Neuronal stem cell (in vitro differentiated cells): ENCODE measurements around the gene PDIA2.

Experiments used
- DNase-seq: peaks from one replicate; pipeline ENCODE4 v3.0.0-alpha.2; 2013; ENCODE audit warnings: low spot score
- H2AFZ ChIP-seq: one replicate; pipeline ENCODE4 v1.6.1; 2013; ENCODE audit warnings: mild to moderate bottlenecking, low read length, inconsistent platforms
- H2AK5ac ChIP-seq: 2 replicates; pipeline ENCODE4 v1.6.1; 2013; ENCODE audit warnings: low read depth, mild to moderate bottlenecking, inconsistent platforms, low read length, moderate library complexity, mixed read lengths
- H2BK120ac ChIP-seq: 2 replicates; pipeline ENCODE4 v1.6.1; 2013; ENCODE audit warnings: low read depth, mild to moderate bottlenecking, inconsistent platforms, low read length, moderate library complexity, mixed read lengths
- H2BK12ac ChIP-seq: one replicate; pipeline ENCODE4 v1.6.1; 2013; ENCODE audit warnings: low read length, inconsistent platforms
- H2BK15ac ChIP-seq: 2 replicates; pipeline ENCODE4 v1.6.1; 2013; ENCODE audit warnings: mild to moderate bottlenecking, low read length, inconsistent platforms, mixed read lengths
- H2BK5ac ChIP-seq: one replicate; pipeline ENCODE4 v1.6.1; 2013; ENCODE audit warnings: inconsistent platforms, mild to moderate bottlenecking, low read length, moderate library complexity
- H3K14ac ChIP-seq: one replicate; pipeline ENCODE4 v1.6.1; 2013; ENCODE audit warnings: low read length, inconsistent platforms
- H3K18ac ChIP-seq: 2 replicates; pipeline ENCODE4 v1.6.1; 2013; ENCODE audit warnings: low read length, inconsistent platforms
- H3K23ac ChIP-seq: 2 replicates; pipeline ENCODE4 v1.6.1; 2013; ENCODE audit warnings: low read depth, mild to moderate bottlenecking, mixed read lengths, low read length, inconsistent platforms; ENCODE audit not compliant: poor library complexity
- H3K27ac ChIP-seq: replicated peaks from 3 replicates; pipeline ENCODE4 v1.5.1; 2013; ENCODE audit warnings: low read length, inconsistent platforms
- H3K27me3 ChIP-seq, 3 experiments: 2 replicates each; pipeline ENCODE4 v1.6.1; 2013; ENCODE audit warnings: low read length in 3 of 3, mild to moderate bottlenecking in 2 of 3, inconsistent platforms in 1 of 3, low read depth in 1 of 3, mixed read lengths in 1 of 3, moderate library complexity in 1 of 3; ENCODE audit not compliant: control insufficient read depth in 3 of 3, insufficient read depth in 3 of 3
- H3K36me3 ChIP-seq, 2 donors: replicated peaks in 1 of 2; 2 replicates each; pipeline ENCODE4 v1.6.1; 2013; ENCODE audit warnings: low read length in 2 of 2; ENCODE audit not compliant: control insufficient read depth in 2 of 2, insufficient read depth in 2 of 2
- H3K4ac ChIP-seq: 2 replicates; pipeline ENCODE4 v1.6.1; 2013; ENCODE audit warnings: inconsistent platforms, mild to moderate bottlenecking, low read length, moderate library complexity
- H3K4me1 ChIP-seq, 2 donors: 1 replicate in 1 of 2; 2 replicates in 1 of 2; pipeline ENCODE4 v1.6.1; 2013; ENCODE audit warnings: low read length in 2 of 2, low read depth in 1 of 2; ENCODE audit not compliant: control insufficient read depth in 2 of 2, insufficient read depth in 1 of 2
- H3K4me2 ChIP-seq: one replicate; pipeline ENCODE4 v1.6.1; 2013; ENCODE audit warnings: mild to moderate bottlenecking, low read length, inconsistent platforms; ENCODE audit not compliant: insufficient read depth, poor library complexity, severe bottlenecking
- H3K4me3 ChIP-seq, 2 donors: 2 replicates each; pipeline ENCODE4 v1.5.1; 2013; ENCODE audit warnings: low read length in 2 of 2, mild to moderate bottlenecking in 2 of 2, inconsistent platforms in 1 of 2, moderate library complexity in 1 of 2
- H3K79me1 ChIP-seq: one replicate; pipeline ENCODE4 v1.6.1; 2013; ENCODE audit warnings: low read depth, mild to moderate bottlenecking, inconsistent platforms, low read length, moderate library complexity
- H3K9ac ChIP-seq: one replicate; pipeline ENCODE4 v1.6.1; 2013; ENCODE audit warnings: mild to moderate bottlenecking, low read depth, low read length, inconsistent platforms; ENCODE audit not compliant: poor library complexity
- H3K9me3 ChIP-seq, 2 donors: replicated peaks in 1 of 2; 2 replicates each; pipeline versions ENCODE3 to v1.6.1; 2013; ENCODE audit warnings: low read length in 2 of 2, mild to moderate bottlenecking in 2 of 2, inconsistent platforms in 1 of 2, low read depth in 1 of 2, mixed read lengths in 1 of 2, moderate library complexity in 1 of 2; ENCODE audit not compliant: control insufficient read depth in 2 of 2, insufficient read depth in 1 of 2
- H4K8ac ChIP-seq: one replicate; pipeline ENCODE4 v1.6.1; 2013; ENCODE audit warnings: low read depth, mild to moderate bottlenecking, inconsistent platforms, low read length, moderate library complexity
- H4K91ac ChIP-seq: one replicate; pipeline ENCODE4 v1.6.1; 2013; ENCODE audit warnings: low read length, low read depth, mild to moderate bottlenecking, inconsistent platforms; ENCODE audit not compliant: poor library complexity
- WGBS, 2 donors: extraction: QIAGEN DNeasy Blood & Tissue Kit; methylation state at CpG; one replicate each; pipeline ENCODE4 v1.1.7; 2013; ENCODE audit warnings: missing lambda C conversion rate in 2 of 2, mixed read lengths in 1 of 2; ENCODE audit not compliant: insufficient read length in 2 of 2, insufficient replicate concordance in 1 of 2; ENCODE audit errors: extremely low coverage in 2 of 2; 5-methylcytosine and 5-hydroxymethylcytosine counted together

The PDIA2 gene

GRCh38 chr16:314351-314750, 31.4 kb downstream of the PDIA2 start:
- Histone ChIP-seq H2BK5ac (no peak overlapping the region), H3K27me3 (no peaks in the 10 kb centered on the region), H2BK12ac (no peak overlapping the region), H2AK5ac (no peak overlapping the region), H3K36me3 (peaks cover 27 to 66% of the 10 kb centered on the region in 2 donors), H3K4ac (no peak overlapping the region), H3K23ac (no peak overlapping the region), H3K14ac (no peak overlapping the region), H3K79me1 (peaks cover 30% of the 10 kb centered on the region), H3K18ac (no peak overlapping the region), H3K4me3 (no peak overlapping the region), H3K4me2 (no peak overlapping the region), H3K9ac (no peak overlapping the region), H3K27ac (no peak overlapping the region), H2AFZ (no peak overlapping the region), H4K91ac (no peak overlapping the region), H3K4me1 (peaks cover 0 to 5% of the 10 kb centered on the region in 2 donors), H4K8ac (no peak overlapping the region), H2BK15ac (no peak overlapping the region), H2BK120ac (no peak overlapping the region), H3K9me3 (no peaks in the 10 kb centered on the region)
- no peak for DNase-seq
- no CpG with 5 or more reads among the region's 16 CpGs for WGBS, 2 donors

DNA sequence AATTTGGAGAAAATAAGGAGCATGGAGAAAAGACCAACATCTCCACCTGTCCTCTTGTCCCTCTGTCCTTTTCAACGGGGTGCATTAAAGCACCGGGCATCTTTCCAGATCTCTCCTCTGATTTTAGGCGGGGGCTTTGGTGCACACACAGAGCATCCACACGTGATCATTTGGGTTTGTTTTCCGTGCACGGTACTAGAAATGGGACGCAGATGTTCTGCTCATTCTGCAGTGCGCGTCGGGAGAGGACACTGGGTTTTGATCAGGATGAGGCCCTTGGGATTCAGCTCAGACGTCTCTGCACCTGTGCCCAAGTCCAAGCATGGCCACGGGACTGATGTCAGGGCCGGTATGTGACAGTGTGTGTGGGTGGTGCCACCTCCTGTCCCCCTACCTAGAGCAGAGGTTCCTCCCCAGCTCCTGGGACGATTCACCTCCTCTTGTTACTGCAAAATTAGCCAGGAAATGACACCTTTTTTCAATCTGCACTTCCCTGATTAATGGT, 31.9 kb downstream of the PDIA2 start:
- Histone ChIP-seq H2BK120ac (no peak overlapping the region), H3K4me2 (no peak overlapping the region), H3K79me1 (peaks cover 26% of the 10 kb centered on the region), H3K4me1 (peaks cover 0 to 6% of the 10 kb centered on the region in 2 donors), H3K36me3 (peaks cover 24 to 65% of the 10 kb centered on the region in 2 donors), H2BK5ac (no peak overlapping the region), H3K9ac (no peak overlapping the region), H2AFZ (no peak overlapping the region), H3K4ac (no peak overlapping the region), H3K9me3 (no peaks in the 10 kb centered on the region), H4K8ac (no peak overlapping the region), H3K23ac (no peak overlapping the region), H3K18ac (no peak overlapping the region), H2BK12ac (no peak overlapping the region), H2BK15ac (no peak overlapping the region), H3K27ac (no peak overlapping the region), H3K27me3 (no peaks in the 10 kb centered on the region), H4K91ac (no peak overlapping the region), H2AK5ac (no peak overlapping the region), H3K4me3 (no peak overlapping the region), H3K14ac (no peak overlapping the region)
- WGBS, 2 donors, result no CpG with 5 or more reads among the region's 14 CpGs
- no peak for DNase-seq

- H3K4ac ChIP-seq, result peak overlapping the region; percentile 6
- H3K14ac ChIP-seq, result peak overlapping the region; percentile 83
- no peak overlapping the region for H3K27ac ChIP-seq
- H2BK120ac ChIP-seq, result no peak overlapping the region
- H3K23ac ChIP-seq, result no peak overlapping the region
- H3K9ac ChIP-seq, result peak overlapping the region; percentile 3
- H3K18ac ChIP-seq, result no peak overlapping the region
- peak overlapping the region; percentile 22 for H2AK5ac ChIP-seq
- H3K9me3 ChIP-seq, result no peaks in the 10 kb centered on the region
- H2BK5ac ChIP-seq, result no peak overlapping the region
- no peak overlapping the region for H3K4me2 ChIP-seq
- WGBS, 2 donors, result no CpG with 5 or more reads among the region's 19 CpGs
- peaks cover 25% of the 10 kb centered on the region for H3K79me1 ChIP-seq
- no peak overlapping the region for H4K91ac ChIP-seq
- H3K4me3 ChIP-seq, result peak overlapping the region in 1 of 2 donors; percentile 23
- H4K8ac ChIP-seq, result no peak overlapping the region
- H2BK15ac ChIP-seq, result no peak overlapping the region
- peaks cover 18 to 58% of the 10 kb centered on the region in 2 donors for H3K36me3 ChIP-seq
- H3K4me1 ChIP-seq, result peaks cover 0 to 6% of the 10 kb centered on the region in 2 donors
- H2BK12ac ChIP-seq, result no peak overlapping the region
- no peak for DNase-seq
- H3K27me3 ChIP-seq, result no peaks in the 10 kb centered on the region
- no peak overlapping the region for H2AFZ ChIP-seq
These were observed 33.9 kb downstream of the PDIA2 start for GRCh38 chr16:316741-317464.

GRCh38 chr16:317583-317982, 34.6 kb downstream of the PDIA2 start:
- Histone ChIP-seq H2BK15ac (no peak overlapping the region), H4K91ac (no peak overlapping the region), H4K8ac (no peak overlapping the region), H3K4me3 (peak overlapping the region in 1 of 2 donors; percentile 36), H3K4me1 (peaks cover 0 to 6% of the 10 kb centered on the region in 2 donors), H3K9ac (no peak overlapping the region), H3K18ac (no peak overlapping the region), H3K27ac (no peak overlapping the region), H2AFZ (no peak overlapping the region), H2BK12ac (no peak overlapping the region), H2BK5ac (no peak overlapping the region), H3K27me3 (no peaks in the 10 kb centered on the region), H3K4me2 (no peak overlapping the region), H3K4ac (no peak overlapping the region), H3K9me3 (no peaks in the 10 kb centered on the region), H3K79me1 (peaks cover 25% of the 10 kb centered on the region), H3K36me3 (peaks cover 15 to 57% of the 10 kb centered on the region in 2 donors), H3K14ac (no peak overlapping the region), H3K23ac (peak overlapping the region; percentile 11), H2AK5ac (no peak overlapping the region), H2BK120ac (no peak overlapping the region)
- WGBS, 2 donors, result no CpG with 5 or more reads among the region's 5 CpGs
- no peak for DNase-seq
